D721Med (cell line): ENCODE data around the gene TBX15.

ENCODE experiments used
- DNase-seq: peaks from one replicate; pipeline ENCODE4 v3.0.0; 2011; ENCODE audit warnings: low spot score; ENCODE audit not compliant: insufficient read length
- FAIRE-seq: peaks from 2 replicates; lab custom pipeline; 2011; peaks lifted over from hg19 to GRCh38; lab: Jason Lieb, UNC
- CTCF ChIP-seq: IDR thresholded peaks from 2 replicates; pipeline ENCODE4 v1.5.1; 2012; ENCODE audit warnings: mild to moderate bottlenecking, control low read depth; ENCODE audit not compliant: insufficient read depth; ENCODE audit errors: missing control alignments

TBX15 gene

GRCh38 chr1:118995312-118996016 is 7.3 kb upstream of the TBX15 start:
- DNase-seq (no peak), FAIRE-seq (no peak)
- no peak for TF ChIP-seq CTCF

- DNase-seq (no peak), FAIRE-seq (no peak)
- no peak for TF ChIP-seq CTCF
Measured at GRCh38 chr1:118993700-118994026, 5.5 kb upstream of the TBX15 start.

DNA sequence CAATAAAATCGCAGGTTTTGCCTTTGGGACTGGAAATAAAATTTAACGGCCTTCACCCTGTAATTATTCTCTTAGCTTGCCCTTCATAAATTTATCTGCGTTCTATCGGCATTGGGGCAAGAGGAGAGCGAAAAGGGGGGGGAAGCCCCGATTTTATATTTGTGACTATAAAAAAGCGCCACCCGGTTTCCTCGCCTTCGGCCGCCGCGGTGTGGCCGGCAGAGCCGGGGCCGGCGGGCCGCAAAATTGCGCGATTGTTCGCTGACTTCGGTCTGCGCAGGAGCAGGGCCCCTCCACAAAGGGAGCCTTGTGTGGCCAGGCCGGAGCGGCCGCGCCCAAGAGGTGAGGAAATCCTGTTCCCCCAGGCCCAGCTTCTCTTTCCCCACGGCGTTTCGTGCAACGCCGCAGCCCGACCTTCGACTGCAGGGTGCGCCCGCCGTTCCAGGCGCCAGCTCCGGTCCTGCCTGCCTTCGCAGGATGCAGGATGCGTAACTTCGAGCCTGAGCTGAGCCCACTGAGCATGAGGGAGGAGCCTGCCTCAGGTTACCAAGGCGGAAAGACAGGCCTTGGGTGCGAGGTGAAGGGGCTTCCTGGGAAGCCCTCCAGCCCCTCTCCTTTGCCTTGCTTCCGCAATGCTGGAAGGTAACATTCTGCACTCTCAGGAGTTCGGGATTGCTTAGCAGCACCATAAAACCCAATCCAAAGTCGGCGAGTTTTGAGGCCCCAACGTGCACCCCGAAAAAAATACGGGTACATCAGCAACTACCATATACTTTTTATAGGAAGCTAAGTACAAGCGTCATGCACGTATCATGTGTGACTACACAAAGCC is 4.9 kb upstream of the TBX15 start:
- TF ChIP-seq CTCF: no peak
- FAIRE-seq: no peak
- DNase-seq: no peak

- no peak for TF ChIP-seq CTCF
- FAIRE-seq (no peak), DNase-seq (no peak)
Measured at GRCh38 chr1:118992237-118992825, 4.2 kb upstream of the TBX15 start.

- no peak for TF ChIP-seq CTCF
- no peak for DNase-seq
- no peak for FAIRE-seq
Measured at GRCh38 chr1:118991448-118991847, 3.3 kb upstream of the TBX15 start.

DNA sequence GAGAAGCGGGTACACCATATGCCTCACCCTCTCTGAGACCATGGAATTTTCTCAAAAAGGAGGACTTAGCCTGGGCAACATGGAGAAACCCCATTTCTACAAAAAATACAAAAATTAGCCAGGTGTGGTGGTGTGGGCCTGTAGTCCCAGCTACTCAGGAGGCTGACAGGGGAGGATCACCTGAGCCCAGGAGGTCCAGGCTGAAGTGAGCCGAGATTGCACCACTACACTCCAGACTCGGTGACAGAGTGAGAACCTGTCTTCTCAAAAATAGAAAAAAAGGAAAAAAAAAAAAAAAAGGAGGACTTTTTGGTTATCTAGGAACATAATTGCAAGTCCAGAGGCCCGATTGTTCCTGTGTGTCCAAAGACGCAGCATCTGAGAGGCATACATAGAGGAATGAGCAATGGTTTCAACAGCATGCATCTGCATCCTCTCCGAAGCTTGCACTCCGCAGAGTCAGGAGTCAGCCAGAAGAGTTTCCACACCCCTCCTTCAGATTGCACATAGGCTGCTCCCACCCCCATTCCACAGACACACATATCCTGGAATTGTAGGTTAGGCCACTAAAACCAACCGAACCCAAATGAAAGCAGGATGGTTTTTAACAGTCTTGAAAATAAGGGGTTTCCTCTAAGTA is 2.5 kb upstream of the TBX15 start:
- FAIRE-seq (no peak), DNase-seq (no peak)
- no peak for TF ChIP-seq CTCF
